ENCODE data around the gene NKIRAS2. TPM values are rescaled to one million over a fixed set of nuclear protein-coding genes. Genes with fewer than 3 reads are reported as not detected.

The NKIRAS2 gene
- total and polyA plus RNA-seq, 2 of the 13 experiments (the other 11 are each of a cell fraction or from before 2014, with no cell fraction given): 27.9 to 42.0 TPM

DNA sequence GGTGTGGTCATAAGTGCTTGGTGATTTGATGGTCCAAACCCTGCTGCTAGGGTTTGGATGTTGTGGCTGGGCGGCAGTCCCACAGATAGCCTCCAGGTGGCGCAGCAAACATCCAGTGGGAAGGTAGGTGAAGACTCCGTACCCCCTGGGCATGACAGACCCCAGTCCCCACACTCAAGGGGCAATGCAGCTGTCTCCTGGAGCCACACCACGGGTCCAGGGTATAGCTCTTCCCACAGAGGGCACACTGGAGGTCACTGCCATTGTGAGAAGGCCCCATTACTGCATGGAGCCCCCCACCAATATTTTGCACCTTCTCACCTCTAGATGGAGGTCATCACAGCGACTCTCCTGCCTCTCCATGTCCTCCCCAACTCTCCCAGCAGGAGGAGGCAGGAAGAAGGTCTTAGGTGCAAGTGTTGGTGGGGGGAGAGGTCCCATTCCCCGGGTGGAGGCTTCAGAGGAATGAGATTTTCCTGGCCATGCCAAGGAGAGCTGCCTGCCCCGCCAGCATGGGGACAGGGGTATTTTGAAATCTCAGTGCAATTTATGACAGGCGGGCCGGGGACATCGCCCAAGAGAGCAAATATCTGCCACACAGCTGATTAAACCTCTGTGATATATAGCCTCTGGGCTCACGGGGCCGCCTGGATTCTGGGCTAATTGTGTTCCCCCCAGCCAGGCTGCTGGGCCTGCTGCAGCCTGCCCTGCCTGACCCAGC lies 47.6 kb downstream of the NKIRAS2 start (continued):
- TF ChIP-seq, protein P1, sequence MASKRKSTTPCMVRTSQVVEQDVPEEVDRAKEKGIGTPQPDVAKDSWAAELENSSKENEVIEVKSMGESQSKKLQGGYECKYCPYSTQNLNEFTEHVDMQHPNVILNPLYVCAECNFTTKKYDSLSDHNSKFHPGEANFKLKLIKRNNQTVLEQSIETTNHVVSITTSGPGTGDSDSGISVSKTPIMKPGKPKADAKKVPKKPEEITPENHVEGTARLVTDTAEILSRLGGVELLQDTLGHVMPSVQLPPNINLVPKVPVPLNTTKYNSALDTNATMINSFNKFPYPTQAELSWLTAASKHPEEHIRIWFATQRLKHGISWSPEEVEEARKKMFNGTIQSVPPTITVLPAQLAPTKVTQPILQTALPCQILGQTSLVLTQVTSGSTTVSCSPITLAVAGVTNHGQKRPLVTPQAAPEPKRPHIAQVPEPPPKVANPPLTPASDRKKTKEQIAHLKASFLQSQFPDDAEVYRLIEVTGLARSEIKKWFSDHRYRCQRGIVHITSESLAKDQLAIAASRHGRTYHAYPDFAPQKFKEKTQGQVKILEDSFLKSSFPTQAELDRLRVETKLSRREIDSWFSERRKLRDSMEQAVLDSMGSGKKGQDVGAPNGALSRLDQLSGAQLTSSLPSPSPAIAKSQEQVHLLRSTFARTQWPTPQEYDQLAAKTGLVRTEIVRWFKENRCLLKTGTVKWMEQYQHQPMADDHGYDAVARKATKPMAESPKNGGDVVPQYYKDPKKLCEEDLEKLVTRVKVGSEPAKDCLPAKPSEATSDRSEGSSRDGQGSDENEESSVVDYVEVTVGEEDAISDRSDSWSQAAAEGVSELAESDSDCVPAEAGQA (IDR thresholded peaks at IDR 0.05; ENCODE audit: low read depth): no peak
- TF ChIP-seq, protein P1 (CRISPR knock-in tag; IDR thresholded peaks at IDR 0.05; ENCODE audit: borderline replicate concordance): no peak
- TF ChIP-seq, protein P2, sequence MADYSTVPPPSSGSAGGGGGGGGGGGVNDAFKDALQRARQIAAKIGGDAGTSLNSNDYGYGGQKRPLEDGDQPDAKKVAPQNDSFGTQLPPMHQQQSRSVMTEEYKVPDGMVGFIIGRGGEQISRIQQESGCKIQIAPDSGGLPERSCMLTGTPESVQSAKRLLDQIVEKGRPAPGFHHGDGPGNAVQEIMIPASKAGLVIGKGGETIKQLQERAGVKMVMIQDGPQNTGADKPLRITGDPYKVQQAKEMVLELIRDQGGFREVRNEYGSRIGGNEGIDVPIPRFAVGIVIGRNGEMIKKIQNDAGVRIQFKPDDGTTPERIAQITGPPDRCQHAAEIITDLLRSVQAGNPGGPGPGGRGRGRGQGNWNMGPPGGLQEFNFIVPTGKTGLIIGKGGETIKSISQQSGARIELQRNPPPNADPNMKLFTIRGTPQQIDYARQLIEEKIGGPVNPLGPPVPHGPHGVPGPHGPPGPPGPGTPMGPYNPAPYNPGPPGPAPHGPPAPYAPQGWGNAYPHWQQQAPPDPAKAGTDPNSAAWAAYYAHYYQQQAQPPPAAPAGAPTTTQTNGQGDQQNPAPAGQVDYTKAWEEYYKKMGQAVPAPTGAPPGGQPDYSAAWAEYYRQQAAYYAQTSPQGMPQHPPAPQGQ (CRISPR knock-in tag; IDR thresholded peaks at IDR 0.05; ENCODE audit: borderline replicate concordance): no peak
- TF ChIP-seq ZNF7 (CRISPR knock-in tag; IDR thresholded peaks at IDR 0.05) (no peak), HOXA7 (CRISPR knock-in tag; IDR thresholded peaks at IDR 0.05) (no peak), RBM39 (IDR thresholded peaks at IDR 0.05; ENCODE audit: low read depth, low read length, poor library complexity, severe bottlenecking) (no peak), KMT2A (CRISPR knock-in tag; IDR thresholded peaks at IDR 0.05) (no peak), SOX5 (CRISPR knock-in tag; IDR thresholded peaks at IDR 0.05; ENCODE audit: borderline replicate concordance) (no peak; the same call in 1 of the 2 replicates), ZNF572 (CRISPR knock-in tag; IDR thresholded peaks at IDR 0.05) (peak; percentile 64; the same call in 1 of the 2 replicates), STAG1 (CRISPR knock-in tag; IDR thresholded peaks at IDR 0.05) (peak; percentile 80), ZNF205 (CRISPR knock-in tag; IDR thresholded peaks at IDR 0.05) (no peak), NFE2 (CRISPR knock-in tag; IDR thresholded peaks at IDR 0.05) (no peak), ZFP36 (IDR thresholded peaks at IDR 0.05; ENCODE audit: borderline replicate concordance, low read depth, low read length, partially characterized antibody) (no peak)
- TF ChIP-seq, protein P3, sequence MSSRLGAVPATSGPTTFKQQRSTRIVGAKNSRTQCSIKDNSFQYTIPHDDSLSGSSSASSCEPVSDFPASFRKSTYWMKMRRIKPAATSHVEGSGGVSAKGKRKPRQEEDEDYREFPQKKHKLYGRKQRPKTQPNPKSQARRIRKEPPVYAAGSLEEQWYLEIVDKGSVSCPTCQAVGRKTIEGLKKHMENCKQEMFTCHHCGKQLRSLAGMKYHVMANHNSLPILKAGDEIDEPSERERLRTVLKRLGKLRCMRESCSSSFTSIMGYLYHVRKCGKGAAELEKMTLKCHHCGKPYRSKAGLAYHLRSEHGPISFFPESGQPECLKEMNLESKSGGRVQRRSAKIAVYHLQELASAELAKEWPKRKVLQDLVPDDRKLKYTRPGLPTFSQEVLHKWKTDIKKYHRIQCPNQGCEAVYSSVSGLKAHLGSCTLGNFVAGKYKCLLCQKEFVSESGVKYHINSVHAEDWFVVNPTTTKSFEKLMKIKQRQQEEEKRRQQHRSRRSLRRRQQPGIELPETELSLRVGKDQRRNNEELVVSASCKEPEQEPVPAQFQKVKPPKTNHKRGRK (CRISPR knock-in tag; IDR thresholded peaks at IDR 0.05): no peak
- TF ChIP-seq, protein P4, sequence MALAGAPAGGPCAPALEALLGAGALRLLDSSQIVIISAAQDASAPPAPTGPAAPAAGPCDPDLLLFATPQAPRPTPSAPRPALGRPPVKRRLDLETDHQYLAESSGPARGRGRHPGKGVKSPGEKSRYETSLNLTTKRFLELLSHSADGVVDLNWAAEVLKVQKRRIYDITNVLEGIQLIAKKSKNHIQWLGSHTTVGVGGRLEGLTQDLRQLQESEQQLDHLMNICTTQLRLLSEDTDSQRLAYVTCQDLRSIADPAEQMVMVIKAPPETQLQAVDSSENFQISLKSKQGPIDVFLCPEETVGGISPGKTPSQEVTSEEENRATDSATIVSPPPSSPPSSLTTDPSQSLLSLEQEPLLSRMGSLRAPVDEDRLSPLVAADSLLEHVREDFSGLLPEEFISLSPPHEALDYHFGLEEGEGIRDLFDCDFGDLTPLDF (CRISPR knock-in tag; IDR thresholded peaks at IDR 0.05): no peak
- TF ChIP-seq, protein P5, sequence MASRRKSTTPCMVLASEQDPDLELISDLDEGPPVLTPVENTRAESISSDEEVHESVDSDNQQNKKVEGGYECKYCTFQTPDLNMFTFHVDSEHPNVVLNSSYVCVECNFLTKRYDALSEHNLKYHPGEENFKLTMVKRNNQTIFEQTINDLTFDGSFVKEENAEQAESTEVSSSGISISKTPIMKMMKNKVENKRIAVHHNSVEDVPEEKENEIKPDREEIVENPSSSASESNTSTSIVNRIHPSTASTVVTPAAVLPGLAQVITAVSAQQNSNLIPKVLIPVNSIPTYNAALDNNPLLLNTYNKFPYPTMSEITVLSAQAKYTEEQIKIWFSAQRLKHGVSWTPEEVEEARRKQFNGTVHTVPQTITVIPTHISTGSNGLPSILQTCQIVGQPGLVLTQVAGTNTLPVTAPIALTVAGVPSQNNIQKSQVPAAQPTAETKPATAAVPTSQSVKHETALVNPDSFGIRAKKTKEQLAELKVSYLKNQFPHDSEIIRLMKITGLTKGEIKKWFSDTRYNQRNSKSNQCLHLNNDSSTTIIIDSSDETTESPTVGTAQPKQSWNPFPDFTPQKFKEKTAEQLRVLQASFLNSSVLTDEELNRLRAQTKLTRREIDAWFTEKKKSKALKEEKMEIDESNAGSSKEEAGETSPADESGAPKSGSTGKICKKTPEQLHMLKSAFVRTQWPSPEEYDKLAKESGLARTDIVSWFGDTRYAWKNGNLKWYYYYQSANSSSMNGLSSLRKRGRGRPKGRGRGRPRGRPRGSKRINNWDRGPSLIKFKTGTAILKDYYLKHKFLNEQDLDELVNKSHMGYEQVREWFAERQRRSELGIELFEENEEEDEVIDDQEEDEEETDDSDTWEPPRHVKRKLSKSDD (CRISPR knock-in tag; IDR thresholded peaks at IDR 0.05; ENCODE audit: low read depth): no peak

All from HepG2 (cell line).